Keratinocyte (primary cell): ENCODE data around the gene CHID1. TPM values are rescaled to one million over a fixed set of nuclear protein-coding genes. Genes with fewer than 3 reads are reported as not detected.

Experiments
- DNase-seq: peaks from one replicate; pipeline ENCODE4 v3.0.0-alpha.2; 2011; ENCODE audit warnings: low read depth, missing footprints, low spot score
- FAIRE-seq: peaks from 2 replicates; lab custom pipeline; 2011; peaks lifted over from hg19 to GRCh38; lab: Jason Lieb, UNC
- H2AFZ ChIP-seq: 2 replicates; pipeline ENCODE4 v1.6.0; 2012; ENCODE audit warnings: low read length, control low read depth, inconsistent platforms; ENCODE audit not compliant: control insufficient read depth
- H3K27ac ChIP-seq: 2 replicates; pipeline ENCODE4 v1.5.1; 2011; ENCODE audit warnings: low read length; ENCODE audit not compliant: control insufficient read depth, insufficient read depth
- H3K27me3 ChIP-seq: 3 replicates; pipeline ENCODE4 v1.6.0; 2011; ENCODE audit warnings: low read length; ENCODE audit not compliant: control insufficient read depth, insufficient read depth; ENCODE audit errors: extremely low read depth
- H3K36me3 ChIP-seq, 2 experiments: 2 replicates in 1 of 2; 3 replicates in 1 of 2; pipeline ENCODE4 v1.5.1; 2011; ENCODE audit warnings: low read length in 2 of 2, mild to moderate bottlenecking in 1 of 2; ENCODE audit not compliant: control insufficient read depth in 2 of 2, insufficient read depth in 2 of 2; ENCODE audit errors: extremely low read depth in 1 of 2
- H3K4me1 ChIP-seq: 3 replicates; pipeline ENCODE4 v1.5.1; 2011; ENCODE audit warnings: low read length; ENCODE audit not compliant: control insufficient read depth, insufficient read depth; ENCODE audit errors: extremely low read depth
- H3K4me2 ChIP-seq: 3 replicates; pipeline ENCODE4 v1.6.0; 2011; ENCODE audit warnings: low read depth, low read length; ENCODE audit not compliant: control insufficient read depth, insufficient read depth; ENCODE audit errors: extremely low read depth
- H3K4me3 ChIP-seq, 3 experiments: fragments of 200-600 bp in 1 of 3; sonication (generic) in 1 of 3; 2 replicates in 2 of 3; 3 replicates in 1 of 3; pipeline ENCODE4 v1.5.1; 2011 to 2016; ENCODE audit warnings: low read length in 3 of 3, mild to moderate bottlenecking in 3 of 3, control low read depth in 2 of 3, inconsistent platforms in 1 of 3, low read depth in 1 of 3, mixed read lengths in 1 of 3, mixed run types in 1 of 3, moderate library complexity in 1 of 3; ENCODE audit not compliant: control insufficient read depth in 2 of 3, insufficient read depth in 2 of 3; ENCODE audit errors: extremely low read depth in 1 of 3
- H3K79me2 ChIP-seq: 2 replicates; pipeline ENCODE4 v1.6.0; 2012; ENCODE audit warnings: low read length; ENCODE audit not compliant: control insufficient read depth, insufficient read depth
- H3K9ac ChIP-seq: 3 replicates; pipeline ENCODE4 v1.6.0; 2011; ENCODE audit warnings: low read length; ENCODE audit not compliant: control insufficient read depth, insufficient read depth; ENCODE audit errors: extremely low read depth
- H3K9me1 ChIP-seq: 3 replicates; pipeline ENCODE4 v1.6.0; 2011; ENCODE audit warnings: low read length; ENCODE audit not compliant: control insufficient read depth, insufficient read depth; ENCODE audit errors: extremely low read depth
- H3K9me3 ChIP-seq: 2 replicates; pipeline ENCODE4 v1.5.1; 2012; ENCODE audit warnings: low read depth, low read length; ENCODE audit not compliant: control insufficient read depth
- H4K20me1 ChIP-seq: 3 replicates; pipeline ENCODE4 v1.6.0; 2011; ENCODE audit warnings: low read length; ENCODE audit not compliant: control insufficient read depth, insufficient read depth; ENCODE audit errors: extremely low read depth
- EZH2 ChIP-seq: IDR thresholded peaks from one replicate; pipeline ENCODE4 v1.6.1; 2012; ENCODE audit warnings: inconsistent platforms, mild to moderate bottlenecking, low read length, moderate library complexity
- dilution Hi-C: fragments of 300-500 bp; cut with MboI; formaldehyde crosslinking; loops from one replicate; pipeline ENCODE4 v1.7.0; 2020; ENCODE audit warnings: low sequenced_read_pairs; ENCODE audit not compliant: extremely low pct_ligation_motif_present
- polyA plus RNA-seq, 5 experiments: library from polyadenylated mRNA; depleted of rRNA in 3 of 5; stranded (reverse) in 3 of 5; stranded (forward) in 1 of 5; unstranded in 1 of 5; fragments of >200 nt; gene quantifications; 1 replicate in 1 of 5; 2 replicates in 3 of 5; 3 replicates in 1 of 5; pipeline versions ENCODE4 v1.2.1 to v1.2.3, GENCODE V29; 2011 to 2012; ENCODE audit warnings: missing spikeins in 2 of 5, low read depth in 1 of 5, low replicate concordance in 1 of 5
- TF ChIP-seq, protein P1 (sequence below), 3 experiments: IDR thresholded peaks in 1 of 3; conservative IDR thresholded peaks in 1 of 3; optimal IDR thresholded peaks in 1 of 3; 2 replicates in 2 of 3; 3 replicates in 1 of 3; pipeline versions ENCODE3 to v1.5.1; 2011; ENCODE audit warnings: low read length in 3 of 3, mild to moderate bottlenecking in 3 of 3, moderate library complexity in 2 of 3, control low read depth in 1 of 3, inconsistent platforms in 1 of 3; ENCODE audit not compliant: insufficient read depth in 2 of 3; ENCODE audit errors: extremely low read depth in 1 of 3

The CHID1 gene
- polyA plus RNA-seq, 1 donor (not counting 4 experiments of a cell fraction or from before 2014, with no cell fraction given): 23.0 TPM

DNA sequence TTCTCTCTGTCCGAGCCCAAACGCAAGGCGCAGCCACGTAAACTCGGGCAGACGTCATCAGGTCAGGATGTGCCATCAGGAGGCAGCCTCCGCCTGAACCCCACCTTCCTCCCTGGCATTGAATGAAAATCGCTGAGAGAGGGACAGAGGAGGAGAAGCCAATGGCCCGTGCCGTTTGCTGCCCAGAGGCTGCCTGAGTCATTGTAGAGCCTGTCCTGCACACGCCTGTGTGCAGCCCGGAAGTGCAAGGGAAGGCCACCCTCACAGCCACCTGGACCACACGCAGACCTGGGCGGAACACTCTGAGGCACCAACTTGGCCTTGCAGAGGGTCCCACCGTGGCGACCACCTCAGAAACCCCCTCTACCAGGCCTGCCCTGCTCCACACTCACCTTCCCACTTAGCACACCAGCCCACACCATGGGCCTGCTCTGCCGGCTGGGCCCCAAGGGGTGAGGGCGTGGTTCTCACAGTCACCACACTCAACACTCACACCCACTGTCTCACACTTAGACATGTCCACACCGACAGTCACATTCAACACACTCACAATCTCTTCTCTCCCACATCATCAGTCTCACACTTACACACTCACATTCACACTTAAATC is 9.1 kb downstream of the CHID1 start:
- Histone ChIP-seq H3K9me1 (no peaks in the 10 kb centered on the region), H3K4me1 (no peaks in the 10 kb centered on the region), H3K4me3 (no peak overlapping the region), H3K9ac (no peak overlapping the region), H3K36me3 (peaks cover 27 to 31% of the 10 kb centered on the region in 2 experiments), H3K4me2 (no peak overlapping the region), H3K9me3 (no peaks in the 10 kb centered on the region), H3K79me2 (no peaks in the 10 kb centered on the region), H3K27me3 (no peaks in the 10 kb centered on the region), H4K20me1 (peaks cover 3% of the 10 kb centered on the region), H3K27ac (no peak overlapping the region), H2AFZ (no peak overlapping the region)
- dilution Hi-C loops: no loop called here
- FAIRE-seq (no peak), DNase-seq (no peak)
- TF ChIP-seq EZH2: no peak
- TF ChIP-seq, protein P1, sequence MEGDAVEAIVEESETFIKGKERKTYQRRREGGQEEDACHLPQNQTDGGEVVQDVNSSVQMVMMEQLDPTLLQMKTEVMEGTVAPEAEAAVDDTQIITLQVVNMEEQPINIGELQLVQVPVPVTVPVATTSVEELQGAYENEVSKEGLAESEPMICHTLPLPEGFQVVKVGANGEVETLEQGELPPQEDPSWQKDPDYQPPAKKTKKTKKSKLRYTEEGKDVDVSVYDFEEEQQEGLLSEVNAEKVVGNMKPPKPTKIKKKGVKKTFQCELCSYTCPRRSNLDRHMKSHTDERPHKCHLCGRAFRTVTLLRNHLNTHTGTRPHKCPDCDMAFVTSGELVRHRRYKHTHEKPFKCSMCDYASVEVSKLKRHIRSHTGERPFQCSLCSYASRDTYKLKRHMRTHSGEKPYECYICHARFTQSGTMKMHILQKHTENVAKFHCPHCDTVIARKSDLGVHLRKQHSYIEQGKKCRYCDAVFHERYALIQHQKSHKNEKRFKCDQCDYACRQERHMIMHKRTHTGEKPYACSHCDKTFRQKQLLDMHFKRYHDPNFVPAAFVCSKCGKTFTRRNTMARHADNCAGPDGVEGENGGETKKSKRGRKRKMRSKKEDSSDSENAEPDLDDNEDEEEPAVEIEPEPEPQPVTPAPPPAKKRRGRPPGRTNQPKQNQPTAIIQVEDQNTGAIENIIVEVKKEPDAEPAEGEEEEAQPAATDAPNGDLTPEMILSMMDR (optimal IDR thresholded peaks at IDR 0.05 in 1 of 3, IDR thresholded peaks at IDR 0.05 in 1 of 3, conservative IDR thresholded peaks at IDR 0.05 in 1 of 3; ENCODE audit: extremely low read depth in 1 of 3, insufficient read depth in 2 of 3, low read length in 3 of 3): no peak

DNA sequence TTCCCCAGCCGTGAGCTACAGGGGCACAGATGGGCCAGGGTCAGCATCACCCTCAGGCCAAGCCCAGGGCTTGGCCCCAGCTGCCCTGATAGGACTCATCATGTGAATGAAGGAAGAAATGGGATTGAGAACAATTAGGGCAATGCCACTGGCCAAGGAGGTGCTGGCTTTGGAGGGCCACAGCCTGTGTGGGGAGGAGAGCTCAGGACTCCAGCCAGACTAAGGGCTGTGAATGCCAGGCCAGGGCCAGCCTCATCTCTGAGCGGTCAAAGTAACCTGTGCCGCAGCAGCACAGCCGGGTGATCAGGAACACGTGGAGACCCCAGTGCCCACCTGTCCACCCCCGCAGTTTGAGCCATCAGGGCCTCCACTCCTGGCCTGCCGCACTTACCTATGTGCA is 10.1 kb downstream of the CHID1 start:
- FAIRE-seq (no peak), DNase-seq (no peak)
- no peak overlapping the region for H2AFZ ChIP-seq
- H3K4me1 ChIP-seq: no peaks in the 10 kb centered on the region
- peaks cover 3% of the 10 kb centered on the region for H4K20me1 ChIP-seq
- no peaks in the 10 kb centered on the region for H3K9me3 ChIP-seq
- no peak for TF ChIP-seq EZH2
- TF ChIP-seq, protein P1 (optimal IDR thresholded peaks at IDR 0.05 in 1 of 3, IDR thresholded peaks at IDR 0.05 in 1 of 3, conservative IDR thresholded peaks at IDR 0.05 in 1 of 3; ENCODE audit: extremely low read depth in 1 of 3, insufficient read depth in 2 of 3, low read length in 3 of 3): no peak
- H3K27me3 ChIP-seq: no peaks in the 10 kb centered on the region
- dilution Hi-C loops: no loop called here
- no peak overlapping the region for H3K27ac ChIP-seq
- H3K9ac ChIP-seq: no peak overlapping the region
- H3K4me2 ChIP-seq: no peak overlapping the region
- peaks cover 27 to 31% of the 10 kb centered on the region in 2 experiments for H3K36me3 ChIP-seq
- H3K4me3 ChIP-seq: no peak overlapping the region
- no peaks in the 10 kb centered on the region for H3K79me2 ChIP-seq
- no peaks in the 10 kb centered on the region for H3K9me1 ChIP-seq
